IMR-90 (cell line): ENCODE results near the gene PAX2. TPM values are rescaled to one million over a fixed set of nuclear protein-coding genes. Genes with fewer than 3 reads are reported as not detected.

ENCODE experiments used
- ATAC-seq: fragments of 200-7000 bp; cut with Tn5 transposase; 2 replicates; pipeline ENCODE4 v1.9.1; 2020; ENCODE audit warnings: low read depth, mild to moderate bottlenecking, moderate library complexity
- BruUV-seq: library from RNA; stranded (reverse); fragments of 400-500 nt; replicated peaks from 2 replicates; lab custom pipeline; 2021; lab: Mats Ljungman, UMichigan
- CTCF ChIA-PET: fragments of 300-600 bp; formaldehyde crosslinking; extraction: SDS; loops from one replicate; lab custom pipeline; 2021; ENCODE audit warnings: antibody characterized with exemption; lab: Yijun Ruan, JAX
- POLR2A ChIA-PET: fragments of 300-600 bp; sonication (Branson Sonifier 250); formaldehyde crosslinking; loops from one replicate; lab custom pipeline; 2022; ENCODE audit warnings: antibody characterized with exemption; ENCODE audit not compliant: unreplicated experiment; lab: Charles Lee
- DNase-seq: peaks from one replicate; pipeline ENCODE4 v3.0.0; 2013
- H2AFZ ChIP-seq: replicated peaks from 2 replicates; pipeline ENCODE3; 2013; ENCODE audit warnings: low read length, mild to moderate bottlenecking; ENCODE audit not compliant: poor library complexity
- H2AK5ac ChIP-seq: 2 replicates; pipeline ENCODE4 v1.6.1; 2013; ENCODE audit warnings: low read depth, low read length, inconsistent platforms
- H2AK9ac ChIP-seq: replicated peaks from 2 replicates; pipeline ENCODE3; 2013; ENCODE audit warnings: mild to moderate bottlenecking, low read depth, low read length, moderate library complexity; ENCODE audit not compliant: poor library complexity
- H2BK120ac ChIP-seq: 2 replicates; pipeline ENCODE4 v1.6.1; 2013; ENCODE audit warnings: low read depth, low read length, inconsistent platforms
- H2BK15ac ChIP-seq: 3 replicates; pipeline ENCODE4 v1.6.1; 2013; ENCODE audit warnings: low read depth, low read length, inconsistent platforms
- H2BK20ac ChIP-seq: 2 replicates; pipeline ENCODE4 v1.6.1; 2013; ENCODE audit warnings: low read depth, mild to moderate bottlenecking, inconsistent platforms, low read length, moderate library complexity
- H2BK5ac ChIP-seq: 2 replicates; pipeline ENCODE4 v1.6.1; 2013; ENCODE audit warnings: mild to moderate bottlenecking, low read depth, low read length, inconsistent platforms; ENCODE audit not compliant: poor library complexity, severe bottlenecking
- H3K14ac ChIP-seq: replicated peaks from 2 replicates; pipeline ENCODE4 v1.6.1; 2013; ENCODE audit warnings: low read depth, low read length, inconsistent platforms
- H3K18ac ChIP-seq: 2 replicates; pipeline ENCODE4 v1.6.1; 2013; ENCODE audit warnings: low read depth, low read length, control low read depth
- H3K23ac ChIP-seq: 2 replicates; pipeline ENCODE4 v1.6.1; 2013; ENCODE audit warnings: low read depth, low read length, inconsistent platforms
- H3K27ac ChIP-seq: 2 replicates; pipeline ENCODE4 v1.5.1; 2013; ENCODE audit warnings: mild to moderate bottlenecking, control low read depth, low read length; ENCODE audit not compliant: insufficient read depth
- H3K27me3 ChIP-seq: 2 replicates; pipeline ENCODE4 v1.6.1; 2013; ENCODE audit warnings: low read length; ENCODE audit not compliant: control insufficient read depth, insufficient read depth
- H3K36me3 ChIP-seq: 2 replicates; pipeline ENCODE4 v1.6.1; 2013; ENCODE audit warnings: low read length, mixed read lengths; ENCODE audit not compliant: control insufficient read depth, insufficient read depth
- H3K4ac ChIP-seq: 2 replicates; pipeline ENCODE4 v1.6.1; 2013; ENCODE audit warnings: low read depth, low read length, inconsistent platforms
- H3K4me1 ChIP-seq: 2 replicates; pipeline ENCODE4 v1.6.1; 2013; ENCODE audit warnings: low read length, mixed read lengths; ENCODE audit not compliant: control insufficient read depth, insufficient read depth
- H3K4me2 ChIP-seq: 2 replicates; pipeline ENCODE4 v1.6.1; 2013; ENCODE audit warnings: low read depth, mild to moderate bottlenecking, control low read depth, low read length, moderate library complexity
- H3K4me3 ChIP-seq: 2 replicates; pipeline ENCODE4 v1.5.1; 2013; ENCODE audit warnings: low read depth, mild to moderate bottlenecking, control low read depth, low read length, moderate library complexity; ENCODE audit not compliant: insufficient read depth
- H3K56ac ChIP-seq: 2 replicates; pipeline ENCODE4 v1.6.1; 2013; ENCODE audit warnings: low read length, inconsistent platforms; ENCODE audit not compliant: insufficient read depth; ENCODE audit errors: extremely low read depth
- H3K79me1 ChIP-seq, 2 experiments: 2 replicates each; pipeline ENCODE4 v1.6.1; 2013; ENCODE audit warnings: low read length in 2 of 2, inconsistent platforms in 1 of 2, low read depth in 1 of 2
- H3K9ac ChIP-seq: 2 replicates; pipeline ENCODE4 v1.6.1; 2013; ENCODE audit warnings: low read depth, low read length, control low read depth
- H3K9me1 ChIP-seq: 2 replicates; pipeline ENCODE4 v1.6.1; 2013; ENCODE audit warnings: low read length, inconsistent platforms; ENCODE audit not compliant: insufficient read depth
- H3K9me3 ChIP-seq: 2 replicates; pipeline ENCODE4 v1.6.1; 2013; ENCODE audit warnings: low read length; ENCODE audit not compliant: control insufficient read depth, insufficient read depth
- H4K20me1 ChIP-seq: 2 replicates; pipeline ENCODE4 v1.6.1; 2013; ENCODE audit warnings: low read length, inconsistent platforms; ENCODE audit not compliant: insufficient read depth
- H4K5ac ChIP-seq: 2 replicates; pipeline ENCODE4 v1.6.1; 2013; ENCODE audit warnings: mild to moderate bottlenecking, low read depth, low read length, control low read depth
- H4K8ac ChIP-seq, 2 experiments: 2 replicates each; pipeline ENCODE4 v1.6.1; 2013; ENCODE audit warnings: low read depth in 2 of 2, low read length in 2 of 2, control low read depth in 1 of 2, inconsistent platforms in 1 of 2
- H4K91ac ChIP-seq: 2 replicates; pipeline ENCODE4 v1.6.1; 2013; ENCODE audit warnings: low read depth, low read length, inconsistent platforms; ENCODE audit not compliant: insufficient read depth
- BHLHE40 ChIP-seq: fragments of 150-350 bp; IDR thresholded peaks from 2 replicates; pipeline ENCODE4 v1.6.1; 2016; ENCODE audit warnings: mild to moderate bottlenecking, low read depth, low read length
- CHD1 ChIP-seq: IDR thresholded peaks from 2 replicates; pipeline ENCODE4 v1.6.1; 2012; ENCODE audit warnings: low read depth, low read length, improper control_type of control experiment
- FOS ChIP-seq: fragments of 150-350 bp; IDR thresholded peaks from 2 replicates; pipeline ENCODE4 v1.6.1; 2016; ENCODE audit warnings: low read depth, low read length
- MAZ ChIP-seq: IDR thresholded peaks from 2 replicates; pipeline ENCODE4 v1.6.1; 2012; ENCODE audit warnings: low read depth, mild to moderate bottlenecking, low read length, improper control_type of control experiment, moderate library complexity, borderline replicate concordance
- NFE2L2 ChIP-seq: fragments of 150-350 bp; IDR thresholded peaks from 2 replicates; pipeline ENCODE4 v1.6.1; 2016; ENCODE audit warnings: low read depth, mild to moderate bottlenecking, low read length
- POLR2A ChIP-seq: IDR thresholded peaks from 2 replicates; pipeline ENCODE4 v1.6.1; 2012; ENCODE audit warnings: mild to moderate bottlenecking, low read depth, low read length
- RFX5 ChIP-seq: IDR thresholded peaks from 2 replicates; pipeline ENCODE4 v1.8.0; 2012; ENCODE audit warnings: low read depth, mild to moderate bottlenecking, low read length, moderate library complexity
- WGBS, 2 experiments: methylation state at CpG; one replicate each; pipeline versions ENCODE4 v1.1.5 to v1.1.7; 2013; ENCODE audit warnings: missing lambda C conversion rate in 2 of 2; ENCODE audit not compliant: insufficient read length in 1 of 2; ENCODE audit errors: extremely low coverage in 2 of 2; 5-methylcytosine and 5-hydroxymethylcytosine counted together
- dilution Hi-C: fragments of 300-500 bp; cut with HindIII; formaldehyde crosslinking; loops from one replicate; pipeline ENCODE4 v1.14.3; 2018; ENCODE audit warnings: low sequenced_read_pairs; ENCODE audit not compliant: unreplicated experiment
- in situ Hi-C: fragments of 300-500 bp; cut with MboI; formaldehyde crosslinking; loops from 3 replicates; pipeline ENCODE4 v1.14.3; 2019; ENCODE audit warnings: low sequenced_read_pairs, inconsistent platforms, mixed read lengths
- intact Hi-C: fragments of 100-400 bp; cut with micrococcal nuclease; formaldehyde crosslinking; loops from 2 replicates; pipeline ENCODE4 v1.10.0; 2022
- polyA plus RNA-seq, 3 experiments: library from polyadenylated mRNA; depleted of rRNA; stranded (reverse); fragments of >200 nt; gene quantifications; 2 replicates each; pipeline ENCODE4 v1.2.3, GENCODE V29; 2012; ENCODE audit warnings: low replicate concordance in 1 of 3
- total RNA-seq: library from RNA; depleted of rRNA; stranded (reverse); fragments of >200 nt; gene quantifications from 2 replicates; pipeline ENCODE4 v1.2.3, GENCODE V29; 2012
- TF ChIP-seq, protein P1 (sequence below): conservative IDR thresholded peaks from 2 replicates; pipeline ENCODE4 v1.5.1; 2012; ENCODE audit warnings: mild to moderate bottlenecking, low read depth, low read length, improper control_type of control experiment
- TF ChIP-seq, protein P2 (sequence below): fragments of 150-350 bp; IDR thresholded peaks from 2 replicates; pipeline ENCODE4 v1.6.1; 2016; ENCODE audit warnings: low read depth, mild to moderate bottlenecking, low read length, moderate library complexity, borderline replicate concordance
- TF ChIP-seq, protein P3 (sequence below): fragments of 150-350 bp; IDR thresholded peaks from 2 replicates; pipeline ENCODE4 v1.6.1; 2017; ENCODE audit warnings: mild to moderate bottlenecking, antibody characterized with exemption, low read length, low read depth

PAX2 gene
- total and polyA plus RNA-seq, 2 of the 4 experiments (the other 2 are of a cell fraction), result not detected

GRCh38 chr10:100734295-100735086 lies 10.9 kb upstream of the PAX2 start:
- Histone ChIP-seq H4K5ac (no peak overlapping the region), H3K27ac (no peak overlapping the region), H2AK5ac (no peak overlapping the region), H2BK15ac (no peak overlapping the region), H3K4ac (no peak overlapping the region), H3K56ac (no peak overlapping the region), H3K23ac (no peak overlapping the region), H3K27me3 (peaks cover 96% of the 10 kb centered on the region), H2BK120ac (no peak overlapping the region), H3K4me1 (no peaks in the 10 kb centered on the region), H2AK9ac (no peak overlapping the region), H3K9me1 (no peaks in the 10 kb centered on the region), H2BK5ac (no peak overlapping the region), H3K79me1 (no peaks in the 10 kb centered on the region), H3K9ac (no peak overlapping the region), H4K91ac (no peak overlapping the region), H4K20me1 (no peaks in the 10 kb centered on the region), H3K14ac (no peak overlapping the region), H3K9me3 (peaks cover 4% of the 10 kb centered on the region; the same call in 1 of the 2 replicates), H4K8ac (no peak overlapping the region), H3K4me2 (no peak overlapping the region), H3K18ac (no peak overlapping the region), H3K4me3 (no peak overlapping the region), H2BK20ac (no peak overlapping the region), H2AFZ (no peak overlapping the region), H3K36me3 (no peaks in the 10 kb centered on the region)
- intact Hi-C loops, result no loop called here
- in situ Hi-C loops, result no loop called here
- BruUV-seq, result no TSS peak
- POLR2A ChIA-PET, result no interaction called here
- 38% methylated on average over 1 of the region's 7 CpGs; no CpG with 5 or more reads in 1 of the 2 experiments for WGBS, 2 experiments
- CTCF ChIA-PET, result no interaction called here
- dilution Hi-C loops, result no loop called here
- DNase-seq (no peak), ATAC-seq (no peak)
- TF ChIP-seq RFX5 (no peak), FOS (no peak), NFE2L2 (no peak), CHD1 (no peak), MAZ (no peak), BHLHE40 (no peak), POLR2A (no peak)
- TF ChIP-seq, protein P1, sequence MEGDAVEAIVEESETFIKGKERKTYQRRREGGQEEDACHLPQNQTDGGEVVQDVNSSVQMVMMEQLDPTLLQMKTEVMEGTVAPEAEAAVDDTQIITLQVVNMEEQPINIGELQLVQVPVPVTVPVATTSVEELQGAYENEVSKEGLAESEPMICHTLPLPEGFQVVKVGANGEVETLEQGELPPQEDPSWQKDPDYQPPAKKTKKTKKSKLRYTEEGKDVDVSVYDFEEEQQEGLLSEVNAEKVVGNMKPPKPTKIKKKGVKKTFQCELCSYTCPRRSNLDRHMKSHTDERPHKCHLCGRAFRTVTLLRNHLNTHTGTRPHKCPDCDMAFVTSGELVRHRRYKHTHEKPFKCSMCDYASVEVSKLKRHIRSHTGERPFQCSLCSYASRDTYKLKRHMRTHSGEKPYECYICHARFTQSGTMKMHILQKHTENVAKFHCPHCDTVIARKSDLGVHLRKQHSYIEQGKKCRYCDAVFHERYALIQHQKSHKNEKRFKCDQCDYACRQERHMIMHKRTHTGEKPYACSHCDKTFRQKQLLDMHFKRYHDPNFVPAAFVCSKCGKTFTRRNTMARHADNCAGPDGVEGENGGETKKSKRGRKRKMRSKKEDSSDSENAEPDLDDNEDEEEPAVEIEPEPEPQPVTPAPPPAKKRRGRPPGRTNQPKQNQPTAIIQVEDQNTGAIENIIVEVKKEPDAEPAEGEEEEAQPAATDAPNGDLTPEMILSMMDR, result no peak
- TF ChIP-seq, protein P2, sequence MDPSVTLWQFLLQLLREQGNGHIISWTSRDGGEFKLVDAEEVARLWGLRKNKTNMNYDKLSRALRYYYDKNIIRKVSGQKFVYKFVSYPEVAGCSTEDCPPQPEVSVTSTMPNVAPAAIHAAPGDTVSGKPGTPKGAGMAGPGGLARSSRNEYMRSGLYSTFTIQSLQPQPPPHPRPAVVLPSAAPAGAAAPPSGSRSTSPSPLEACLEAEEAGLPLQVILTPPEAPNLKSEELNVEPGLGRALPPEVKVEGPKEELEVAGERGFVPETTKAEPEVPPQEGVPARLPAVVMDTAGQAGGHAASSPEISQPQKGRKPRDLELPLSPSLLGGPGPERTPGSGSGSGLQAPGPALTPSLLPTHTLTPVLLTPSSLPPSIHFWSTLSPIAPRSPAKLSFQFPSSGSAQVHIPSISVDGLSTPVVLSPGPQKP, result no peak
- TF ChIP-seq, protein P3, sequence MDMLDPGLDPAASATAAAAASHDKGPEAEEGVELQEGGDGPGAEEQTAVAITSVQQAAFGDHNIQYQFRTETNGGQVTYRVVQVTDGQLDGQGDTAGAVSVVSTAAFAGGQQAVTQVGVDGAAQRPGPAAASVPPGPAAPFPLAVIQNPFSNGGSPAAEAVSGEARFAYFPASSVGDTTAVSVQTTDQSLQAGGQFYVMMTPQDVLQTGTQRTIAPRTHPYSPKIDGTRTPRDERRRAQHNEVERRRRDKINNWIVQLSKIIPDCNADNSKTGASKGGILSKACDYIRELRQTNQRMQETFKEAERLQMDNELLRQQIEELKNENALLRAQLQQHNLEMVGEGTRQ, result no peak
